ENCODE measurements around the gene ATN1.
"Not testable (repeated sequence)": the region's sequence is repeated elsewhere in the genome, so short reads cannot be mapped to it uniquely, and the experiment has no call there.

Gene ATN1

DNA sequence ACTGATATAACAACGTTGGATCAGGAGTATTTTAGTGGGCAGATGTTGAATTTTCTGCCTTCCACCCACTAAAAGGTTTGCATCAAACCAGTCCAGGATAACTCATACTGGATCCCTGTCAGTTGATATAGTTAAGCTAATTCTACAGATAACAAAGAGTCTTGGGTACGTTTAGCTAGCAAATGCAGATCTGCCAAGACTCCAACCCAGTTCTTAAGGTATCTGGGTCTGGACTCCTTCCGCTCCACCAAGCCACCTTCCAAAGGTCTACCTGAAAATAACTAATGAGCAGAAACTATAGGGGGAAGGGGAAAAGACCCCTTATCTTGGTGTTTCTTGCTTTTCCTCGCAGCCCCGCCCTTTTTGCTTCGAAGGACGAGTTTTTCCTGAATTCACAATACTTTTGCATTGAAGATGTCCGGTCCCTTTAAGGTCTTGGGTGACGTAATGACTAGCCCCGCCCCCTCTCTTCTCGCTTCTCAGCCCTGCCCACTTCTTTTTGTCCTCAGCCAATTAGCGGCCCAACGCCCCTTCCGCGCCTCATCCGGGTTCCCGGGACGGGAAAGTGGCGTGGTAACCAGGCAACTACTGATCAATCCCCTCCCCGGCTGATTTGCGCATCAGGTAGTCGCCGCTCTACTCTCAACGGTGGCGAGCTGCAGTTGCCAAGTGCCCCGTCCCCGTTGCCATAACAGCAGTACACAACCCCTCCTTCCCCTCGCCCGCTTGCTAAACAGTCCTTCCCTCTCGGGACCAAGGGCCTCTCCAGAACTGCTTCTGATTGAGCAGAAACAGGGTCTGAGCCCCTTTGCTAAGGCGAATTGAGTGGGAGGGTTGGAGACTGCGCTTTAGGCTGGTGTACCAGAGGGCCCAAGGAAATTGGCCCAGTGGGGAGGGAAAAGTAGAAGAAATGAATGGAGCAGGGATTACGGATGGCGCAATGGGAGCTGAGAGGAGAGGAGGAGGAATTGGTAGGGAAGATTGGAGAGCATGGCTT, 23.2 kb upstream of the ATN1 start, which contains the start of gene LRRC23:
TSS of gene LRRC23 (plus strand) at position 543 of the 997 bp plus-strand sequence. CDS start 812 bp downstream, outside the sequence.
- Histone ChIP-seq H3K27ac (ENCODE audit: low read depth, low read length) (peak within 1 kb of the TSS; percentile 82), H3K9me3 (ENCODE audit: control insufficient read depth in 1 of 2, low read length in 2 of 2) (no peaks in the 10 kb centered on the region), H3K36me3 (ENCODE audit: control insufficient read depth in 1 of 2, insufficient read depth in 2 of 2, low read length in 2 of 2) (no peaks in the 10 kb centered on the region), H3K9ac (ENCODE audit: low read depth in 1 of 2, low read length in 2 of 2) (peak within 1 kb of the TSS; percentile 76 to 93), H3K27me3 (ENCODE audit: control insufficient read depth in 1 of 2, insufficient read depth in 2 of 2, low read length in 2 of 2) (no peaks in the 10 kb centered on the region), H3K4me3 (ENCODE audit: low read depth in 1 of 2, low read length in 2 of 2) (peak within 1 kb of the TSS; percentile 80 to 99), H3K4me1 (ENCODE audit: control insufficient read depth in 1 of 2, insufficient read depth in 2 of 2, low read length in 2 of 2) (peaks cover 23 to 33% of the 10 kb centered on the region in 2 donors)

DNA sequence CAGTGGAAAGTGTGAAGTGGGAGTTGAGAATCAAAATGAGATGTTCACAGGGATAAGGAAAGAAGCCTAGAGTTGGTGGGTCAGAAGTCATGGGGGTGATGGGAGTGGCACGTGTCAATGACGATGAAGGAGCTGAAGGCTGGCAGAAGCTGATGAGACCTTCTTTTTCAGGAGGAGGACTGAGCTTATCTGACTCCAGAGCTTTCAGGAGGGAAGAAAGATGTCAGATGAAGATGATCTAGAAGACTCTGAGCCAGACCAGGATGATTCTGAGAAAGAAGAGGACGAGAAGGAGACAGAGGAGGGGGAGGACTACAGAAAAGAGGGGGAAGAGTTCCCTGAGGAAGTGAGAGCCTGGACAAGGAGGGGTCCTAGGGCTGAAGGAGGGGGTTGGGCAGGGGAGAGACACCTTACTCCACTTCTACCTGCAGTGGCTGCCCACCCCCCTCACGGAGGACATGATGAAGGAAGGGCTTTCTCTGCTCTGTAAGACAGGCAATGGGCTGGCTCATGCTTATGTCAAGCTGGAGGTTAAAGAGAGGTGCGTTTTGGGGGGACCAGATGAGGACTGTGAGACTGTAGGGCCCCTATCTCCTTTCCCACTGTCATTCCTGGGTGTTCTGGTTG, 22.2 kb upstream of the ATN1 start:
- no peaks in the 10 kb centered on the region for H3K36me3 ChIP-seq (ENCODE audit: control insufficient read depth in 1 of 2, insufficient read depth in 2 of 2, low read length in 2 of 2)
- H3K27me3 ChIP-seq (ENCODE audit: control insufficient read depth in 1 of 2, insufficient read depth in 2 of 2, low read length in 2 of 2), result no peaks in the 10 kb centered on the region
- H3K9ac ChIP-seq (ENCODE audit: low read depth in 1 of 2, low read length in 2 of 2), result peak overlapping the region; percentile 76 to 93
- H3K9me3 ChIP-seq (ENCODE audit: control insufficient read depth in 1 of 2, low read length in 2 of 2), result no peaks in the 10 kb centered on the region
- peak overlapping the region; percentile 80 to 99 for H3K4me3 ChIP-seq (ENCODE audit: low read depth in 1 of 2, low read length in 2 of 2)
- H3K27ac ChIP-seq (ENCODE audit: low read depth, low read length), result no peak overlapping the region
- peaks cover 19 to 27% of the 10 kb centered on the region in 2 donors for H3K4me1 ChIP-seq (ENCODE audit: control insufficient read depth in 1 of 2, insufficient read depth in 2 of 2, low read length in 2 of 2)

DNA sequence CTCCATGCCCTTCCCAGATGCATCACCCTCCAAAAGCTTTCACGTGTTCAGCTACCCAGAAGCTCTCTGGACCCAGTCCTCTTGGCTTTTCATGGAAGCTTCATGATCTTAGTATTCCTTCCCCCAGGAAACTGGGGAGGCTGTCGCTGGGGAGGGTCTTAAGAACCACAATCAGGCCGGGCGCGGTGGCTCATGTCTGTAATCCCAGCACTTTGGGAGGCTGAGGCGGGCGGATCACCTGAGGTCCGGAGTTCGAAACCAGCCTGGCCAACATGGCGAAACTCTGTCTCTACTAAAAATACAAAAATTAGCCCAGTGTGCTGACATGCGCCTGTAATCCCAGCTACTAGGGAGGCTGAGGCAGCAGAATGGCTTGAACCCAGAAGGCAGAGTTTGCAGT, 19.6 kb upstream of the ATN1 start:
- Histone ChIP-seq H3K4me1 (ENCODE audit: control insufficient read depth in 1 of 2, insufficient read depth in 2 of 2, low read length in 2 of 2) (peaks cover 14 to 19% of the 10 kb centered on the region in 2 donors), H3K27me3 (ENCODE audit: control insufficient read depth in 1 of 2, insufficient read depth in 2 of 2, low read length in 2 of 2) (peaks cover 6 to 11% of the 10 kb centered on the region in 2 donors)
- not testable (repeated sequence) for H3K27ac ChIP-seq (ENCODE audit: low read depth, low read length); H3K9ac ChIP-seq (ENCODE audit: low read depth in 1 of 2, low read length in 2 of 2); H3K36me3 ChIP-seq (ENCODE audit: control insufficient read depth in 1 of 2, insufficient read depth in 2 of 2, low read length in 2 of 2); H3K9me3 ChIP-seq (ENCODE audit: control insufficient read depth in 1 of 2, low read length in 2 of 2); H3K4me3 ChIP-seq (ENCODE audit: low read depth in 1 of 2, low read length in 2 of 2)

DNA sequence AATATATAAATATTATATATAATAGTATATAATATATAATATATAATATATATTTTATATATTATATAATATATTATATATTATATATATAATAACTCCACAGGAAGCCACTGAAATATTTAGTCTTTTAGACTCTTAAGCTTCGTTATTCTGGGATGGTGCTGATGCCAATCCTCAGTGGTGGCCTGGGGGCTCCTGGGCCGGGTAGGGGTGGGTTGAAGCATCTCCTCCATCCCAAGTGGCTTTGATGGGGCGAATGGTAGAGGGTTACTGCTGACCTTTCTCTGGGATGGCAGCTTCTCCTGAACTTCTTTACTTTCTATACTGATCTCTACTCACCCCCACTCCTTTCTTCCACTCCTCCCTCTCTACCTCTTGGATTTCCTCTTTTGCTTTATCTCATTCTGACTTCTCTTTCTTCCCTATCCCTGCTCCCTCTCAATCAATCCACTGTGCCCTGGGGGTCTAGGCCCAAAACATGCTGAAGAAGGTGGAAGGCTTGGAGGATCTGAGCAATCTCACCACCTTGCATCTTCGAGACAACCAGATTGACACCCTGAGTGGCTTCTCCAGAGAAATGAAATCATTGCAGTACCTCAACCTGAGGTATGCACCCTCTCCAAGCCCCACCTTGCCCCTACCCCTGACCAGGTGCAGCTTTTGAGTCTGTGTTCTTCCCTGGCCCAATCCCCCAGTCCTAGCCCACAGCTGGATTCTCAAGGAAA, 18.2 kb upstream of the ATN1 start:
- no peak overlapping the region for H3K27ac ChIP-seq (ENCODE audit: low read depth, low read length)
- no peak overlapping the region for H3K9ac ChIP-seq (ENCODE audit: low read depth in 1 of 2, low read length in 2 of 2)
- no peaks in the 10 kb centered on the region for H3K36me3 ChIP-seq (ENCODE audit: control insufficient read depth in 1 of 2, insufficient read depth in 2 of 2, low read length in 2 of 2)
- no peaks in the 10 kb centered on the region for H3K9me3 ChIP-seq (ENCODE audit: control insufficient read depth in 1 of 2, low read length in 2 of 2)
- no peak overlapping the region for H3K4me3 ChIP-seq (ENCODE audit: low read depth in 1 of 2, low read length in 2 of 2)
- peaks cover 13% of the 10 kb centered on the region in 2 donors for H3K4me1 ChIP-seq (ENCODE audit: control insufficient read depth in 1 of 2, insufficient read depth in 2 of 2, low read length in 2 of 2)
- peaks cover 10 to 12% of the 10 kb centered on the region in 2 donors for H3K27me3 ChIP-seq (ENCODE audit: control insufficient read depth in 1 of 2, insufficient read depth in 2 of 2, low read length in 2 of 2)

DNA sequence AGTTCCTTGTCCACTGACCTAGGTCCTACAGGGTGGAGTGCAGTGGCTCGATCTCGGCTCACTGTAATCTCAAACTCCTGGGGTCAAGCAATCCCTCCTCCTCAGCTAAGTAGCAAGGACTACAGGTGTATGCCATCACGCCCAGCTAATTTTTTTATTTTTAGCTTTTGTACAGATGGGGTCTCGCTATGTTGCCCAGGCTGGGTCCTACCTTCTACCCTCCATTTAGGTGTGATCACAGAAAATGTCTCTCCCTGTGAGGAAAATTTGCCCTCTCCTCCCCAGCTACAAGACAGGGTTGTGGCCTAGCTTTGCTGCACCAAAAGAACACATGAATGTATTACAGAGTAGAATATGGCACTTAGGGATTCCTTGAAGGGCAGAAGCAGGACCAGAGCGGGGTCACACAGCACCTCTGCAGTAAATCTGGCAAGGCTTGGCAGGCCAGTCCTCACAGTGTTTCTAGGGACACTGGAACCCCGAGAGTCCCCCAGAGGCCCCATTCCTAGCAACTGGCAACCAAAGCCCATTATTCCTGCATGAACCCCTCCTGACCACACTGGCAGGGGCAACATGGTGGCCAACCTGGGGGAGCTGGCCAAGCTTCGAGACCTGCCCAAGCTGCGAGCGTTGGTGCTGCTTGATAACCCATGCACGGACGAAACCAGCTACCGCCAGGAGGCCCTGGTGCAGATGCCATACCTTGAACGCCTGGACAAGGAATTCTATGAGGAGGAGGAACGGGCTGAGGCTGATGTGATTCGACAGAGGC, 15.4 kb upstream of the ATN1 start:
- H3K27ac ChIP-seq (ENCODE audit: low read depth, low read length), result no peak overlapping the region
- no peaks in the 10 kb centered on the region for H3K9me3 ChIP-seq (ENCODE audit: control insufficient read depth in 1 of 2, low read length in 2 of 2)
- no peaks in the 10 kb centered on the region for H3K36me3 ChIP-seq (ENCODE audit: control insufficient read depth in 1 of 2, insufficient read depth in 2 of 2, low read length in 2 of 2)
- no peak overlapping the region for H3K4me3 ChIP-seq (ENCODE audit: low read depth in 1 of 2, low read length in 2 of 2)
- H3K27me3 ChIP-seq (ENCODE audit: control insufficient read depth in 1 of 2, insufficient read depth in 2 of 2, low read length in 2 of 2), result peaks cover 10 to 12% of the 10 kb centered on the region in 2 donors
- peaks cover 12 to 16% of the 10 kb centered on the region in 2 donors for H3K4me1 ChIP-seq (ENCODE audit: control insufficient read depth in 1 of 2, insufficient read depth in 2 of 2, low read length in 2 of 2)
- no peak overlapping the region for H3K9ac ChIP-seq (ENCODE audit: low read depth in 1 of 2, low read length in 2 of 2)

DNA sequence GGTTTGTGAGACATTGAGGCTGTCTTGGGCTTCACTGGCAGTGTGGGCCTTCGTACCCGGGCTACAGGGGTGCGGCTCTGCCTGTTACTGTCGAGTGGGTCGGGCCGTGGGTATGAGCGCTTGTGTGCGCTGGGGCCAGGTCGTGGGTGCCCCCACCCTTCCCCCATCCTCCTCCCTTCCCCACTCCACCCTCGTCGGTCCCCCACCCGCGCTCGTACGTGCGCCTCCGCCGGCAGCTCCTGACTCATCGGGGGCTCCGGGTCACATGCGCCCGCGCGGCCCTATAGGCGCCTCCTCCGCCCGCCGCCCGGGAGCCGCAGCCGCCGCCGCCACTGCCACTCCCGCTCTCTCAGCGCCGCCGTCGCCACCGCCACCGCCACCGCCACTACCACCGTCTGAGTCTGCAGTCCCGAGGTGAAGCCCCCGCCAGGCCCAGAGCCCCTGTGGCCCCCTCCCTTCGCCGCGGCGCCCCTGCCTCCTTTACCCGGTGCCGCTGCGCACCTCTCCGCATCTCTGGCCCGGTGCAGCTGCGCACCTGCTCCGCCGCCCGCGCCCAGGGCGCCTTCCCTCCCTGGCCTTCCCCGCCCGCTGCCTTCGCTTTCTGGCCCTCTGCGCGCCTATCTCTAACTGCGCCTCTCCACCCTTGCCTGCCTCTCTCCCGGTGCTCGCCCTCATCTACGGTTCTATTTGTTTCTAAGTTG, 13.4 kb upstream of the ATN1 start, which contains the start of gene ENO2:
TSS of gene ENO2 (plus strand) at position 335 of the 701 bp plus-strand sequence. CDS start 1,253 bp downstream, outside the sequence.
- Histone ChIP-seq H3K4me3 (ENCODE audit: low read depth in 1 of 2, low read length in 2 of 2) (peak within 1 kb of the TSS; percentile 60 to 70), H3K4me1 (ENCODE audit: control insufficient read depth in 1 of 2, insufficient read depth in 2 of 2, low read length in 2 of 2) (peaks cover 12 to 16% of the 10 kb centered on the region in 2 donors), H3K27ac (ENCODE audit: low read depth, low read length) (peak within 1 kb of the TSS; percentile 5), H3K36me3 (ENCODE audit: control insufficient read depth in 1 of 2, insufficient read depth in 2 of 2, low read length in 2 of 2) (peaks cover 0 to 2% of the 10 kb centered on the region in 2 donors), H3K9me3 (ENCODE audit: control insufficient read depth in 1 of 2, low read length in 2 of 2) (no peaks in the 10 kb centered on the region), H3K27me3 (ENCODE audit: control insufficient read depth in 1 of 2, insufficient read depth in 2 of 2, low read length in 2 of 2) (peaks cover 10 to 12% of the 10 kb centered on the region in 2 donors), H3K9ac (ENCODE audit: low read depth in 1 of 2, low read length in 2 of 2) (peak within 1 kb of the TSS; percentile 30 to 39)

DNA sequence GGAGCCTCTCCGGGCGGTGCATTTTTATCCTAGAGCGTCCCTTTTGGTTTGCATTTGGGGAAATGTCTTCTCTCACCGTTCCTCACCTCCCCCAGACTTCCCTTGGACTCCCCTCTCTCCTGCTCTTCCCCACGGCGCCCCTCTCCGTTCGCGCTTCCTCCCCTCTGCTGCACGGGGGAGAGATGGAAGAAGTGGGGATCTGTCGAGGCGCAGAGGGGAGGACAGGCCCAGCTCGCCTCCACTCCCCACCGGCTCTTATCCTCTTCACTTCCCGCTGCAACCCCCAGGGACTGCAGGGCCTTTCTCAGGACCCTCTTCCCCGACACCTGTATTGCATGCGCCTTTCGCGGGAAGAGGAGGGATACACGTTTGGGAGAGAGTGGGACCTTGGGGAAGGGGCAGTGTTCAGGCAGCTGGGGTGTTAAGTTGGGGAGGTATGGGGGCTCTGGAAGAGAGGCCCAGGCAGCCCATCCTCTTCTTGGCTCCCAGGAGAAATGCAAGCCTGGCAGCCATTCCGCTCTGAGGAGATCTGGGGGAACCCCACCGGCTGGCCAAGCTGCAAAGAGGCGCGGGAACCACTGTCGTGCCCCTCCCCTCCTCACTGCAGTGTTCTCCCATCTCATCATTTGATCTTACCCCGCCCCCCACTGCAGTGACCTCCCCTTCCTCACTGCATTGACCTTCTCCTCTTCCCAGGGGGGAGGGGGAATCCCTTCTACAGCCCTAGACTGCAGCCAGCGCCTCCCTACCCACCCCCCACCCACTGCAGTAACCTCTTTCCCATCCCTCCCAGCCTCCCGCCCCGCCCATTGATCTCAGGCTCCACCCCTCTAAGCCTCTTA, 12.6 kb upstream of the ATN1 start:
- Histone ChIP-seq H3K4me3 (ENCODE audit: low read depth in 1 of 2, low read length in 2 of 2) (peak overlapping the region; percentile 60 to 70), H3K27ac (ENCODE audit: low read depth, low read length) (no peak overlapping the region), H3K9ac (ENCODE audit: low read depth in 1 of 2, low read length in 2 of 2) (peak overlapping the region in 1 of 2 donors; percentile 30), H3K27me3 (ENCODE audit: control insufficient read depth in 1 of 2, insufficient read depth in 2 of 2, low read length in 2 of 2) (peaks cover 10 to 12% of the 10 kb centered on the region in 2 donors), H3K4me1 (ENCODE audit: control insufficient read depth in 1 of 2, insufficient read depth in 2 of 2, low read length in 2 of 2) (peaks cover 12 to 16% of the 10 kb centered on the region in 2 donors), H3K9me3 (ENCODE audit: control insufficient read depth in 1 of 2, low read length in 2 of 2) (no peaks in the 10 kb centered on the region), H3K36me3 (ENCODE audit: control insufficient read depth in 1 of 2, insufficient read depth in 2 of 2, low read length in 2 of 2) (peaks cover 0 to 5% of the 10 kb centered on the region in 2 donors)

DNA sequence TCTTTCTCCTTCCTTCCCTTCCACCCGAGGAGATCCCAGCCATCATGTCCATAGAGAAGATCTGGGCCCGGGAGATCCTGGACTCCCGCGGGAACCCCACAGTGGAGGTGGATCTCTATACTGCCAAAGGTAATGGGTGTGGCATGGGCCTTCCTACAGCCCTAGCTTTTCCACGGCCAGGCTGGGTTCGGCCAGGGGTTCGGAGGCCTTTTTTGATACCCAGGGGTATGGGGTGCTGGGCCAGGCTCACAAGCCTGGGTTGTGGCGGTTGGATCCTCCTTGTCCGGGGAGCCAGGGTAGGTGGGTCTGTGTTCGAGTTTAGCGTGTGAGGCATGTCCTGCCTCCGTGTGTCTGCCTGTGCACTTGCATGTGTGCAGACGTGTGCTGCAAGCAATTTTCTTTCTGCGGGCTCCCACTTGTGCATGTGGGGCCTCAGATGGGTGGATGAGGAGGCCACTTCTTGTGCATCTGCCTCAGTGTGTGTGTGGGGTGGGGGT, 11.9 kb upstream of the ATN1 start:
- Histone ChIP-seq H3K4me3 (ENCODE audit: low read depth in 1 of 2, low read length in 2 of 2) (no peak overlapping the region), H3K27me3 (ENCODE audit: control insufficient read depth in 1 of 2, insufficient read depth in 2 of 2, low read length in 2 of 2) (peaks cover 10 to 12% of the 10 kb centered on the region in 2 donors), H3K9me3 (ENCODE audit: control insufficient read depth in 1 of 2, low read length in 2 of 2) (no peaks in the 10 kb centered on the region), H3K36me3 (ENCODE audit: control insufficient read depth in 1 of 2, insufficient read depth in 2 of 2, low read length in 2 of 2) (peaks cover 0 to 5% of the 10 kb centered on the region in 2 donors), H3K27ac (ENCODE audit: low read depth, low read length) (no peak overlapping the region), H3K4me1 (ENCODE audit: control insufficient read depth in 1 of 2, insufficient read depth in 2 of 2, low read length in 2 of 2) (peaks cover 12 to 16% of the 10 kb centered on the region in 2 donors), H3K9ac (ENCODE audit: low read depth in 1 of 2, low read length in 2 of 2) (no peak overlapping the region)
